Measurements from ENCODE around the gene C17orf58. TPM values are rescaled to one million over a fixed set of nuclear protein-coding genes. Genes with fewer than 3 reads are reported as not detected.

C17orf58 gene
- total and polyA plus RNA-seq, 2 experiments from 2014 or later = 14.9 to 18.9 TPM

- no peaks in the 10 kb centered on the region for H4K20me1 ChIP-seq (ENCODE audit: insufficient read depth, poor library complexity, severe bottlenecking)
- peak overlapping the region; percentile 78 for H3K4me3 ChIP-seq
- WGBS (ENCODE audit: low lambda C conversion rate, missing lambda C conversion rate) = 16% methylated on average over 18 of the region's 18 CpGs
- H3K4me2 ChIP-seq = peak overlapping the region; percentile 85
- H3K36me3 ChIP-seq (replicated peaks; ENCODE audit: insufficient read depth, low read depth) = no peaks in the 10 kb centered on the region
- peaks cover 8% of the 10 kb centered on the region for H3K4me1 ChIP-seq (ENCODE audit: insufficient read depth)
- H3K27me3 ChIP-seq = no peaks in the 10 kb centered on the region
- no peak for DNase-seq (ENCODE audit: low spot score)
- TF ChIP-seq EZH2 (IDR thresholded peaks at IDR 0.05; ENCODE audit: borderline replicate concordance) (no peak), EZH2phosphoT487 (IDR thresholded peaks at IDR 0.05; ENCODE audit: low read depth, severe bottlenecking, unreplicated experiment) (no peak), CTCF (IDR thresholded peaks at IDR 0.05; ENCODE audit: poor library complexity) (no peak)
- no peaks in the 10 kb centered on the region for H3K9me2 ChIP-seq (replicated peaks; ENCODE audit: insufficient read depth)
- peak overlapping the region; percentile 97 for H3K27ac ChIP-seq
- no peaks in the 10 kb centered on the region for H3K9me3 ChIP-seq (ENCODE audit: low read depth)
- H3K79me2 ChIP-seq = no peaks in the 10 kb centered on the region
- peak overlapping the region; percentile 96 for H2AFZ ChIP-seq
These were observed 3.6 kb downstream of the C17orf58 start for GRCh38 chr17:67992548-67993152.

- H3K9me2 ChIP-seq (replicated peaks; ENCODE audit: insufficient read depth) = no peaks in the 10 kb centered on the region
- H3K79me2 ChIP-seq = no peaks in the 10 kb centered on the region
- H3K4me3 ChIP-seq = no peak overlapping the region
- H3K4me1 ChIP-seq (ENCODE audit: insufficient read depth) = peaks cover 8% of the 10 kb centered on the region
- H3K9me3 ChIP-seq (ENCODE audit: low read depth) = no peaks in the 10 kb centered on the region
- H3K27me3 ChIP-seq = no peaks in the 10 kb centered on the region
- H3K4me2 ChIP-seq = no peak overlapping the region
- no peak overlapping the region for H2AFZ ChIP-seq
- DNase-seq (ENCODE audit: low spot score) = no peak
- 92% methylated on average over 4 of the region's 4 CpGs for WGBS (ENCODE audit: low lambda C conversion rate, missing lambda C conversion rate)
- no peaks in the 10 kb centered on the region for H3K36me3 ChIP-seq (replicated peaks; ENCODE audit: insufficient read depth, low read depth)
- no peak overlapping the region for H3K27ac ChIP-seq
- TF ChIP-seq CTCF (IDR thresholded peaks at IDR 0.05; ENCODE audit: poor library complexity) (no peak), EZH2 (IDR thresholded peaks at IDR 0.05; ENCODE audit: borderline replicate concordance) (no peak), EZH2phosphoT487 (IDR thresholded peaks at IDR 0.05; ENCODE audit: low read depth, severe bottlenecking, unreplicated experiment) (no peak)
- no peaks in the 10 kb centered on the region for H4K20me1 ChIP-seq (ENCODE audit: insufficient read depth, poor library complexity, severe bottlenecking)
These were observed 5.4 kb downstream of the C17orf58 start for GRCh38 chr17:67990909-67991308.

- H3K27ac ChIP-seq = no peak overlapping the region
- no peaks in the 10 kb centered on the region for H3K4me1 ChIP-seq (ENCODE audit: insufficient read depth)
- H3K4me3 ChIP-seq = no peak overlapping the region
- no peak overlapping the region for H3K4me2 ChIP-seq
- H2AFZ ChIP-seq = no peak overlapping the region
- no peaks in the 10 kb centered on the region for H3K9me3 ChIP-seq (ENCODE audit: low read depth)
- 88% methylated on average over 3 of the region's 3 CpGs for WGBS (ENCODE audit: low lambda C conversion rate, missing lambda C conversion rate)
- TF ChIP-seq EZH2phosphoT487 (IDR thresholded peaks at IDR 0.05; ENCODE audit: low read depth, severe bottlenecking, unreplicated experiment) = no peak
- no peak for TF ChIP-seq EZH2 (IDR thresholded peaks at IDR 0.05; ENCODE audit: borderline replicate concordance)
- no peak for TF ChIP-seq CTCF (IDR thresholded peaks at IDR 0.05; ENCODE audit: poor library complexity)
- no peaks in the 10 kb centered on the region for H4K20me1 ChIP-seq (ENCODE audit: insufficient read depth, poor library complexity, severe bottlenecking)
- H3K36me3 ChIP-seq (replicated peaks; ENCODE audit: insufficient read depth, low read depth) = no peaks in the 10 kb centered on the region
- H3K79me2 ChIP-seq = no peaks in the 10 kb centered on the region
- no peak for DNase-seq (ENCODE audit: low spot score)
- H3K27me3 ChIP-seq = no peaks in the 10 kb centered on the region
- H3K9me2 ChIP-seq (replicated peaks; ENCODE audit: insufficient read depth) = no peaks in the 10 kb centered on the region
These were observed 12.9 kb downstream of the C17orf58 start for GRCh38 chr17:67983383-67983688.

Measured in hepatocyte (in vitro differentiated cells).